Mesothelial cell of epicardium (in vitro differentiated cells): ENCODE results near the gene IMPDH1. TPM values are rescaled to one million over a fixed set of nuclear protein-coding genes. Genes with fewer than 3 reads are reported as not detected.
A peak's percentile ranks its signal among the peaks of the same experiment; 100 is the strongest.

ENCODE experiments used
- DNase-seq, 2 experiments: peaks; one replicate each; pipeline ENCODE4 v3.0.0; 2021; ENCODE audit warnings: low spot score in 2 of 2; ENCODE audit not compliant: unreplicated experiment in 2 of 2
- H3K27ac Mint-ChIP-seq: 2 replicates; pipeline ENCODE4 v1.8.0; 2021; ENCODE audit warnings: mixed read lengths
- H3K27me3 Mint-ChIP-seq: 2 replicates; pipeline ENCODE4 v1.8.0; 2021; ENCODE audit warnings: low read depth, mixed read lengths
- H3K36me3 Mint-ChIP-seq: 2 replicates; pipeline ENCODE4 v1.8.0; 2021; ENCODE audit warnings: mixed read lengths
- H3K4me1 Mint-ChIP-seq: 2 replicates; pipeline ENCODE4 v1.8.0; 2021; ENCODE audit warnings: mixed read lengths
- H3K4me3 Mint-ChIP-seq: 2 replicates; pipeline ENCODE4 v1.8.0; 2021; ENCODE audit warnings: mild to moderate bottlenecking, moderate library complexity, mixed read lengths
- H3K9me3 Mint-ChIP-seq: 2 replicates; pipeline ENCODE4 v1.8.0; 2021; ENCODE audit warnings: mixed read lengths
- CTCF ChIP-seq: fragments of 200-600 bp; sonication (generic); IDR thresholded peaks from one replicate; pipeline ENCODE4 v1.5.0; 2021; ENCODE audit warnings: antibody characterized with exemption; ENCODE audit not compliant: unreplicated experiment
- total RNA-seq: library from RNA; stranded (reverse); gene quantifications from 3 replicates; pipeline ENCODE4 v1.2.1, GENCODE V29; 2021

The IMPDH1 gene
- total RNA-seq, 1 donor from 2014 or later, result 39.3 TPM

- H3K9me3 Mint-ChIP-seq, result no peaks in the 10 kb centered on the region
- H3K4me3 Mint-ChIP-seq, result no peak overlapping the region
- no peak overlapping the region for H3K27ac Mint-ChIP-seq
- H3K36me3 Mint-ChIP-seq, result no peaks in the 10 kb centered on the region
- peaks cover 5% of the 10 kb centered on the region for H3K27me3 Mint-ChIP-seq
- DNase-seq, result no peak
- H3K4me1 Mint-ChIP-seq, result no peaks in the 10 kb centered on the region
- TF ChIP-seq CTCF, result no peak
Measured at GRCh38 chr7:128390871-128391565, 18.8 kb downstream of the IMPDH1 start.

- no peak for TF ChIP-seq CTCF
- H3K27me3 Mint-ChIP-seq, result peaks cover 5% of the 10 kb centered on the region
- no peak for DNase-seq
- H3K4me1 Mint-ChIP-seq, result no peaks in the 10 kb centered on the region
- H3K9me3 Mint-ChIP-seq, result no peaks in the 10 kb centered on the region
- H3K36me3 Mint-ChIP-seq, result no peaks in the 10 kb centered on the region
- H3K4me3 Mint-ChIP-seq, result no peak overlapping the region
- H3K27ac Mint-ChIP-seq, result no peak overlapping the region
Measured at GRCh38 chr7:128389618-128390329, 20.0 kb downstream of the IMPDH1 start.

GRCh38 chr7:128389085-128389617 is 20.6 kb downstream of the IMPDH1 start:
- Mint-ChIP-seq H3K9me3 (no peaks in the 10 kb centered on the region), H3K27ac (no peak overlapping the region), H3K4me1 (no peaks in the 10 kb centered on the region), H3K36me3 (no peaks in the 10 kb centered on the region), H3K27me3 (peaks cover 5% of the 10 kb centered on the region), H3K4me3 (no peak overlapping the region)
- TF ChIP-seq CTCF, result no peak
- DNase-seq, result peak in 1 of 2 experiments; percentile 33

GRCh38 chr7:128388145-128388485 is 21.7 kb downstream of the IMPDH1 start:
- Mint-ChIP-seq H3K4me3 (no peak overlapping the region), H3K27me3 (peaks cover 5% of the 10 kb centered on the region), H3K27ac (no peak overlapping the region), H3K4me1 (no peaks in the 10 kb centered on the region), H3K9me3 (no peaks in the 10 kb centered on the region), H3K36me3 (no peaks in the 10 kb centered on the region)
- no peak for TF ChIP-seq CTCF
- no peak for DNase-seq

- Mint-ChIP-seq H3K9me3 (no peaks in the 10 kb centered on the region), H3K36me3 (no peaks in the 10 kb centered on the region), H3K27me3 (peaks cover 5% of the 10 kb centered on the region), H3K4me1 (no peaks in the 10 kb centered on the region), H3K4me3 (no peak overlapping the region), H3K27ac (no peak overlapping the region)
- DNase-seq, result peak; percentile 67 to 87
- peak; percentile 76 for TF ChIP-seq CTCF
Measured at GRCh38 chr7:128387216-128388144, 22.3 kb downstream of the IMPDH1 start.
